HG03139 (cell line): Measurements from ENCODE around the gene SEC22B.
"Not testable (repeated sequence)": the region's sequence is repeated elsewhere in the genome, so short reads cannot be mapped to it uniquely, and the experiment has no call there.

Experiments used
- ATAC-seq: cut with Tn5 transposase; IDR thresholded peaks from one replicate; pipeline ENCODE4 v1.9.1; 2021; ENCODE audit not compliant: unreplicated experiment

The SEC22B gene

DNA sequence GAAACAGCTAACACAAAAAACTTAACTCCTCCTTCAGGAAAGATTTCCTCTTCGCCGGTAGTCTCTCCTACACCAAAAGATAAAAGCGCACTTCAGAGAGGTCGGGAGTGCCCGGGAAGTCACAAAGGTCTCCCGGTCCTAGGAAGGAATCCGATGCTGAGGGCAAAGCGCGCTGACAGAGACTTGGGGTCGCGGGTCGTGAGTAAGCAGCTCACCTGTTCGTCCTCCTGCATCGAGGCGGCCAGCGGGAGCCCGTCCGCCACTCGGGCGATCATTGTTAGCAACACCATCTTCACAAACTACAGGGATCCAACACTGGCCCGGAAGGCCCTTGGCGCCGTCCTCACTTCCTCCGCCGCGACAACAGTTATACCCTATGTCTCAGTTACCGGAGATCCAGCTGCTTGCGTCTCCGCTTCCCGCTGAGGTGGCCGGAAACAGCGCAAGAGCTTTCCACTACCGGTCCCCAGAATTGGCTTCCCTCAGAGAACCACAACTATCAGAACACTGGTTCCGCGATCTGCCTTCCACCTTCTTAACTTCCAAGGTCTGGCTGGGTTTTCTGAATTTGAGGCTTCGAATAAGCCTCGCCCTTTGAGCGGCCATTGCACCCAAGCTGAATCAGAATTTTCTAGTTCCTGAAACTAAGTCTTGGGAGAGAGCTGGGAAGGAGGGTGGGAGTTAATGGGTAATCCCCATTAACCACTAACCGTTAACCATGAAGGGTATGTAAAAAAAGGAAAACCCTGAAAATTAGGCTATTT lies at the start of gene SEC22B:
Gene SEC22B (minus strand): TSS at position 429 of the 764 bp plus-strand sequence. CDS start 139 bp downstream, at position 290.
- ATAC-seq = peak; percentile 98

DNA sequence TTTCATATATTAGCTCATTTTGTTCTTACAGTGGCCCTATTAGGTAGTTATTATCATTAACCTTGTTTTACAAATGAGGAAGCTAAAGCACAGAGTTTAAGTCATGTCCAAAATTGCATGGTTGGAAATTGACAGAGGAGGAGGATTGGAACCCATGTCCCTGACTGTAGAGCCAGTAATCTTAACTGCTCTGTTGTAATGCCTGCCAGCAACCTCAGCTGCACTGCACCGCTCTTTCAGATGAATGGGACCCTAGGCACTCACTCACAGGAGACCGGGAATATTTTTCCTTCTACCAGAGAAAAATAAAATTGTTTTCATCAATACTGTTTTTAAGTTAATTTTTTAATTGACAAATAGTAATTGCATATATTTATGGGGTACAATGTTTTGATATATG lies 41.6 kb upstream of the SEC22B start:
- not testable (repeated sequence) for ATAC-seq

GRCh38 chr1:120217175-120217929 lies 41.0 kb upstream of the SEC22B start:
- not testable (repeated sequence) for ATAC-seq

DNA sequence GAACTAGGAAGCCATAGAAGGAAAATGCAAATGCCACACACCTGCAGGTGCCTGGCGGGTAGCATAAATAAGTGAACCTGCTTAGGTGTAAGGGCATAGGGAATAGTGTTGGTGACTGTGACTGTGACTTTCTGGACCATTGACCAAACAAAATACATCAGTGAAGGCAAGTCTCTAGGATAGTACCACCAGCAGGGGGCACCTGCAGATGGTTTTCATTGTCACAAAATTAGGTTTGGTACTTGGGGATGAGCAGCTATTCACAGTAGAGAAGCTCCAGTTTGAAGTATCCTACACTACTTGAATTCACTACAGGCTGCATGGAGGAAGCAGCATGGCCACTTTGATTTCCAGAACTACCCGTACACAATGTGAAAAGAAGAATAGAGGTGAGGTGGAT lies 37.3 kb upstream of the SEC22B start:
- ATAC-seq = not testable (repeated sequence)

- not testable (repeated sequence) for ATAC-seq
Observed at GRCh38 chr1:120210754-120211153, 34.4 kb upstream of the SEC22B start.

DNA sequence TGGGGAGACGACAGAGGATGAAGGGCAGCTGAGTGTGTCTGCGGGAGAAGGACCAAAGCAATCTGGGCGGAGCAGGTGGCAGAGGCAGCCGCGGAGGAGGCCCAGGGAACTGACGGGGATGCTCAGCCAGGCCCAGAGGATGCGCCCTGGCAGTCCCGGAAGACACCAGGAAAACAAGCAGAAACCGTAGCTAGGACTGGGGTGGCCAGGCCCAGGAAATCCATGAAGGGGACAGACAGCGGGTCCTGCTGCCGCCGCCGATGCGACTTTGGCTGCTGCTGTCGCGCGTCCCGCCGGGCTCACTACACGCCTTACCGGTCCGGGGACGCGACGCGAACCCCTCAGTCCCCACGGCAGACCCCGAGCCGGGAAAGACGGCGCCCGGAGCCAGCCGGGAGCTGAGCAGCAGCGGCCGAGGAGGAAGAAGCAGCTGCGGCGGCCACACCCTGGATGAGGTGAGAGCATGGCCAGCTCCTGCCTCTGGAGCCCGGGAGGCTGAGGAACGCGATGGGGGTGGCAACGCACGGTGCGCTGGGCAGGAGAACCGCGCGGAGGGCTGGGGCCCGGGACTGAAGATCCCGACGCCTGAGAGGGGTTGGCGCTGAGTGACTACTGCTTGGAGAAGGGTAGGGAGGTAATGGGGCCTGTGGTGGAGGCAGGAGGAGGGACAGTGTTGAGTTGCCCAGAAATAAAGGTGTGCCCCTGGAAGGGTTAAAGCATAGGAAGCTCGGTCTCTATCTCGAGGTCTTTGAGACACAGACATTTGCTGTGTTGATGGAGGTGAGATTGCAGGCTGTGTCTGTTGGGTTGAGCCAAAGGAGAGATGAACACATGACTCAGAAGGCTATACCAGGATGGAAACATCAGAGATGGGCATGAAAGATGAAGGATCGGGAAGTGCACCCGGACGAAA lies 20.8 kb upstream of the SEC22B start:
- not testable (repeated sequence) for ATAC-seq

GRCh38 chr1:120188626-120189025 lies 12.3 kb upstream of the SEC22B start:
- ATAC-seq = not testable (repeated sequence)

DNA sequence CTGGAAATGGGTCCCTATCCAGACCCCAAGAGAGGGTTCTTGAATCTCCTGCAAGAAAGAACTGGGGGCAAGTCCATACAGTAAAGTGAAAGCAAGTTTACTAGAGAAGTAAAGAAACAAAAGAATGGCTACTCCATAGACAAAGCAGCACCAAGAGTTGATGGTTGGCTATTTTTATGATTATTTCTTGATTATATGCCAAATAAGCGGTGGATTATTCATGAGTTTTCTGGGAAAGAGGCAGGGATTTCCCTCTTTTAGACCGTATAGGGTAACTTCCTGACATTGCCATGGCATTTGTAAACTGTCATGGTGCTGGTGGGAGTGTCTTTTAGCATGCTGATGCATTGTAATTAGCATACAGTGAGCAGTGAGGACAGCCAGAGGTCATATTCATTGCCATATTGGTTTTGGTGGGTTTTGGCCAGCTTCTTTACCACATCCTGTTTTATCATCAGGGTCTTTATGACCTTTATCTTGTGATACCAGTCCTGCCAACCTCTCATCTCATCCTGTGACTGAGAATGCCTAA lies 5.9 kb upstream of the SEC22B start:
- ATAC-seq = not testable (repeated sequence)

- ATAC-seq = not testable (repeated sequence)
Observed at GRCh38 chr1:120179811-120180690, 3.7 kb upstream of the SEC22B start.

GRCh38 chr1:120178799-120179756 lies 2.8 kb upstream of the SEC22B start:
- no peak for ATAC-seq

DNA sequence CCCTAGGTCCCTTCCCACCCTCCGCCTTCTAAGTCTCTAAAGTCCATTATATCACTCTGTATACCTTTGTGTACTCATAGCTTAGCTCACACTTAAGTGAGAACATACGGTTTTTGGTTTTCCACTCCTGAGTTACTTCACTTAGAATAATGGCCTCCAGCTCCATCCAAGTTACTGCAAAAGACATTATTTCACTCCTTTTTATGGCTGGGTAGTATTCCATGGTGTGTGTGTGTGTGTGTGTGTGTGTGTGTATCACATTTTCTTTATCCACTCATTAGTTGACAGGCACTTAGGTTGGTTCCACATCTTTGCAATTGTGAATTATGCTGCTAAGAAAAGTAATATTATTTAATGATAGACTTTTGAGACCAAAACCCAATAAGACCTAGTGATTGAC lies 1.7 kb upstream of the SEC22B start:
- ATAC-seq = not testable (repeated sequence)

GRCh38 chr1:120175688-120176087 lies 632 bp downstream of the SEC22B start:
- not testable (repeated sequence) for ATAC-seq

- ATAC-seq = not testable (repeated sequence)
Observed at GRCh38 chr1:120164761-120165160, 11.6 kb downstream of the SEC22B start.

- not testable (repeated sequence) for ATAC-seq
Observed at GRCh38 chr1:120162015-120162414, 14.3 kb downstream of the SEC22B start.

- ATAC-seq = not testable (repeated sequence)
Observed at GRCh38 chr1:120158495-120158894, 17.8 kb downstream of the SEC22B start.

DNA sequence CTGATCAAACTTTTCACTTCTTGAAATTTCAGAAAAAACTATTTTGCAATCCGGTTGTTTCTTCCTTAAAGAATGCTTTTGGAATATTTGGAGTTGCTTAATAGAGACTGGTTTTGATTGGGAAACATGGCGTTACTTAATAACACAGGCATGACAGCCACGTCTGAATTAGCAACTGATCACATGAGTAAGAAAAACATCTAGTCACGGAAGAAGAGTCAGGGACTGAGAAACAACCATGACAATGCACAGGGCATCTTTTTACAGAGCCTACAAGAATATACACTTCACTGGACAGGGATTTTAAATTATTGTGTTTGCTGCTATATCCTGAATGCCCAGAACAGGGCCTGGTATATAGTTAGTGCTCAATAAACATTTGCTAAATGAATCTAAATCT lies 18.2 kb downstream of the SEC22B start:
- ATAC-seq = not testable (repeated sequence)

DNA sequence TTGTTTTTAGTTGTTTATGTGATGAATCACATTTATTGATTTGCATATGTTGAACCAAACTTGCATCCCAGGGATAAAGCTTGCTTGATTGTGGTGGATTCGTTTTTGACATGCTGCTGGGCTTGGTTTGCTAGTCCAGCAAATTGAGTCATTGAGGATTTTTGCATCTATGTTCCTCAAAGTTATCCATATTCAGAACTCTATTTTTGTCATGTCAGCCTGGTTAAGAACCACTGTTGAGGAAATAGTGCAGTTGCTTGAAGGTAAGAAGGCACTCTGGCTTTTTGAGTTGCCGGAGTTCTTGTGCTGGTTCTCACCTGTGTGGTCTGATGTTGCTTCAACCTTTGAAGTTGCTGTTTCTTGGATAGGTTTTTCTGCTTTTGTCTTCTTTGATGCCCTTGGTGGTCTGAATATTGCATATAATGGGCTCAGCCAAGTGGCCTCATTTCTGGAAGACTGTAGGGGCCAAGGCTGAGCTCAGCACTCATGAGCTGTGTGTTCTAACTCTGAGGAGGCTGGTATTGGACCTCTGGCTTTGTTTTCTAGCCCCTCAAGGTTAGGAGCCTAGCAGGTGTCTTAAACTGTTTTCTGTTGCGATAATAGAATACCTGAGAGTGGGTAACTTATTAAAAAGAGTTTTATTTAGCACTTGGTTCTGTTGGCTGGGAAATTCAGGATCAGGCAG lies 26.0 kb downstream of the SEC22B start:
- ATAC-seq = not testable (repeated sequence)
